HG03457 (cell line): ENCODE measurements around the gene NOM1.
"Not testable (repeated sequence)": the region's sequence is repeated elsewhere in the genome, so short reads cannot be mapped to it uniquely, and the experiment has no call there.

Experiments used
- ATAC-seq: cut with Tn5 transposase; IDR thresholded peaks from one replicate; pipeline ENCODE4 v1.9.1; 2021; ENCODE audit warnings: moderate number of reproducible peaks; ENCODE audit not compliant: unreplicated experiment

NOM1 gene, protein sequence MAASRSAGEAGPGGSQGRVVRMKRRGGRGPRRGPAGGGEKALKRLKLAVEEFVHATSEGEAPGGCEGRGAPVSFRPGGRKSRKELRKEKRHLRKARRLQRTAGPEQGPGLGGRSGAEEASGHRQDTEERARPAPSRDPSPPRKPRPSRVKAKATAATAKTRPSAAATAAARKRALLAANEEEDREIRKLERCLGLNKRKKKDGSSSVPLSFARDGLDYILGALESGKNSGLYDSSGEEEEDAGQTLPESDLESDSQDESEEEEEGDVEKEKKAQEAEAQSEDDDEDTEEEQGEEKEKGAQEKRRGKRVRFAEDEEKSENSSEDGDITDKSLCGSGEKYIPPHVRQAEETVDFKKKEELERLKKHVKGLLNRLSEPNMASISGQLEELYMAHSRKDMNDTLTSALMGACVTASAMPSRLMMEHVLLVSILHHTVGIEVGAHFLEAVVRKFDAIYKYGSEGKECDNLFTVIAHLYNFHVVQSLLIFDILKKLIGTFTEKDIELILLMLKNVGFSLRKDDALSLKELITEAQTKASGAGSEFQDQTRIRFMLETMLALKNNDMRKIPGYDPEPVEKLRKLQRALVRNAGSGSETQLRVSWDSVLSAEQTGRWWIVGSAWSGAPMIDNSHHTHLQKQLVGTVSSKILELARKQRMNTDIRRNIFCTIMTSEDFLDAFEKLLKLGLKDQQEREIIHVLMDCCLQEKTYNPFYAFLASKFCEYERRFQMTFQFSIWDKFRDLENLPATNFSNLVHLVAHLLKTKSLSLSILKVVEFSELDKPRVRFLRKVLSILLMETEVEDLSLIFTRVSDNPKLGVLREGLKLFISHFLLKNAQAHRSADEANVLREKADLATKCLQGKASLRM

GRCh38 chr7:156949541-156950380 is at the start of gene NOM1:
NOM1 (plus strand) TSS chr7:156949712; CDS start chr7:156949738, 26 bp downstream.
- ATAC-seq = peak; percentile 91

DNA sequence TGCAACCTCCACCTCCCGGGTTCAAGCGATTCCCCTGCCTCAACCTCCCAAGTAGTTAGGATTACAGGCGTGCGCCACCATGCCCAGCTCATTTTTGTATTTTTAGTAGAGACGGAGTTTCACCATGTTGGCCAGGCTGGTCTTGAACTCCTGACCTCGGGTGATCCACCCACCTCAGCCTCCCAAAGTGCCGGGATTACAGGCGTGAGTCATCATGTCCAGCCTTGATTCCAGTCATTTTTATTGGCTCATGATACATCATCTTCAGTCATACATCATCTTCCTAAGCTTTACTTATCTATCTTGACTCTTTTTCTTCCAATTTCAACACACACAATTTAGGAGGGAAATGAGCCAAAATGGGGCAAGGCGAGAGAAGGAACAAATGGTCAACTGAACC is 49.4 kb upstream of the NOM1 start:
- not testable (repeated sequence) for ATAC-seq

GRCh38 chr7:156903232-156903909 is 46.1 kb upstream of the NOM1 start:
- ATAC-seq = no peak

DNA sequence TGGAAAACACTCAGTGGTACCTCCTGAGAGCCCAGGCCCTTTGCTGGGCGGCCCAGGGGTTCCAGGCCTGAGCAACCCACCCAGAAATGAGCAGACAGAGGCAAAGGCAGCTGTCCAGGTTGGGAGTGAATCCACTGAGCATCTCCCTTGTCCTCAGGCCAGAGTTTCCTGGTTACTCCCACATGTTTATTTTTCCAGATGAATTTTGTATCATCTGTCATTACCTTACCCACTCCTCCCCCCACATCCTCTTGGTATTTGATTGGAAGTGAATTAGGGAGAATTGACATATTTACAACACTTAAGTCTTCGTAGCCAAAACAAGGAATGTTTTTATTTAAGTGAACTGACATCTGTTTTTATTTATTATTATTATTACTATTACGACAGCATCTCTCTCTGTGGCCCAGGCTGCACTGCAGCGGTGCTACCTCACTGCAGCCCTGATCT is 43.3 kb upstream of the NOM1 start:
- ATAC-seq = no peak

GRCh38 chr7:156907656-156908055 is 41.9 kb upstream of the NOM1 start:
- ATAC-seq = no peak

DNA sequence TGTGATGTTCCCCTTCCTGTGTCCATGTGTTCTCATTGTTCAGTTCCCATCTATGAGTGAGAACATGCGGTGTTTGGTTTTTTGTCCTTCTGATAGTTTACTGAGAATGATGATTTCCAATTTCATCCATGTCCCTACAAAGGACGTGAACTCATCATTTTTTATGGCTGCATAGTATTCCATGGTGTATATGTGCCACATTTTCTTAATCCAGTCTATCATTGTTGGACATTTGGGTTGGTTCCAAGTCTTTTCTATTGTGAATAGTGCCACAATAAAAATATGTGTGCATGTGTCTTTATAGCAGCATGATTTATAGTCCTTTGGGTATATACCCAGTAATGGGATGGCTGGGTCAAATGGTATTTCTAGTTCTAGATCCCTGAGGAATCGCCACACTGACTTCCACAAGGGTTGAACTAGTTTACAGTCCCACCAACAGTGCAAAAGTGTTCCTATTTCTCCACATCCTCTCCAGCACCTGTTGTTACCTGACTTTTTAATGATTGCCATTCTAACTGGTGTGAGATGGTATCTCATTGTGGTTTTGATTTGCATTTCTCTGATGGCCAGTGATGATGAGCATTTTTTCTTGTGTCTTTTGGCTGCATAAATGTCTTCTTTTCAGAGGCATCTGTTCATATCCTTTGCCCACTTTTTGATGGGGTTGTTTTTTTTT is 39.8 kb upstream of the NOM1 start:
- ATAC-seq = not testable (repeated sequence)

- peak; percentile 44 for ATAC-seq
Observed at GRCh38 chr7:156918635-156919034, 30.9 kb upstream of the NOM1 start.

DNA sequence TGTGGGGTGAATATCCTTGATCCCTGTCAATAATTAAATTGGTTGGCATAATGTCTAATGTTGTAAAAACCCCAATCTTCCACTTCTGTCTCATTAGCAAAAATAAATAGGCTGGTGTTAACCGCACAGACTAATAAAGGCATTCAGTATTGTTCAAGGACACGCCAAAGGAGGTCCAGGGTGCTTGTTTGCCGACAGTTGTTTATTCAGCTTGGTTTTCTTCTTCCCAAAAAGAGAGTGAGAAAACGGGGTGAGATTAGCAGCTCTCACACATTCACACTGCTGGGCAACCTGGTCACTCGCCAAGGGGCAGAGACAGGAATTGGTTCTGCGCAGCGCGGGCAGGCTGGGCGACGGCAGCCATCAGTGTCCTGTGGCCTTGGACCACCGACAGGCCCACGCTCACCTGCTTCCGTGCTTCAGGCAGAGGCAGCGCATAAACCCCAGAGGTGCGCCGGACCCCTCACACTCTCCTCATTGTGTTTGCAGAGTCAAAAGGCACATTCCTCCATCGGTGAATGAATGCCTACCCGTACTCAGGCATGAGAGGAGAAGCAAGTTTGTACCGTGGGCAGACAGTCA is 30.3 kb upstream of the NOM1 start:
- ATAC-seq = peak; percentile 27

DNA sequence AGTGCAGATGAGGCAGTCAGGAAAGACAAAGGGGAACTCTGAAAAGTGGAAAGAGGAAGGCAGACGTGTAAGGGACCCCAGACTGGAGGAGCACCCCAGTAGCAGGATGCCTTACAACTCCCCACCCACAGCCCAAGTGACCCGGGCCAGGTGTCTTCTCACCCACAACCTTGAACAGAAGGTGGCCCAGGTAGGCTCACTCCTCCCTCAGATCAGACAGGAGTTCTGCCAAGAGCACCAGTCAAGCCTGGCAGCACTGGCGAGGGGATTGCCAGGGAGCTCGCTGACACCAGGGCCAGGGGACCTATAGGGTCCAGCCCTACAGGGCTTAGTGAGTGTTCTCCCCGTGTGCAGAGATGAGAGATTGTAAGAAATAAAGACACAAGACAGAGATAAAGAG is 29.4 kb upstream of the NOM1 start:
- no peak for ATAC-seq

DNA sequence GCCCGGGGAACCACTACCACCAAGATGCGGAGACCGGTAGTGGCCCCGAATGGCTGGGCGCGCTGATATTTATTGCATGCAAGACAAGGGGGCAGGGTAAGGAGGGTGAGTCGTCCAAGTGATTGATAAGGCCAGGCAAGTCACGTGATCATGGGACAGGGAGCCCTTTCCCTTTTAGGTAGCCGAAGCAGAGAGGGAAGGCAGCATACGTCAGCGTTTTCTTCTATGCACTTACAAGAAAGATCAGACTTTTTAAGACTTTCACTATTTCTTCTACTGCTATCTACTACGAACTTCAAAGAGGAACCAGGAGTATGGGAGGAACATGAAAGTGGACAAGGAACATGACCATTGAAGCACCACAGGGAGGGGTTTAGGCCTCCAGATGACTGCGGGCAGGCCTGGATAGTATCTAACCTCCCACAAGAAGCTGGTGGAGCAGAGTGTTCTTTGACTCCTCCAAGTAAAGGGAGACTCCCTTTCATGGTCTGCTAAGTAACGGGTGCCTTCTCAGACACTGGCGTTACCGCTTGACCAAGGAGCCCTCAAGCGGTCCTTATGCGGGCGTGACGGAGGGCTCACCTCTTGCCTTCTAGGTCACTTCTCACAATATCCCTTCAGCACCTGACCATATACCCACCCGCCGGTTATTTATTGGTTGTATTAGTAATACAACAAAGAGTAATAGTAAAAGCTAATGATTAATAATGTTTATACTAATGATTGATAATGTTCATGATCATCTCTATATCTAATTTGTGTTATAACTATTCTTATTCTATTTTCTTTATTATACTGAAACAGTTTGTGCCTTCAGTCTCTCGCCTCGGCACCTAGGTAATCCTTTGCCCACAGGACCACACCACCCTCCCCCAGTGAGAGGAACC is 28.8 kb upstream of the NOM1 start:
- not testable (repeated sequence) for ATAC-seq

DNA sequence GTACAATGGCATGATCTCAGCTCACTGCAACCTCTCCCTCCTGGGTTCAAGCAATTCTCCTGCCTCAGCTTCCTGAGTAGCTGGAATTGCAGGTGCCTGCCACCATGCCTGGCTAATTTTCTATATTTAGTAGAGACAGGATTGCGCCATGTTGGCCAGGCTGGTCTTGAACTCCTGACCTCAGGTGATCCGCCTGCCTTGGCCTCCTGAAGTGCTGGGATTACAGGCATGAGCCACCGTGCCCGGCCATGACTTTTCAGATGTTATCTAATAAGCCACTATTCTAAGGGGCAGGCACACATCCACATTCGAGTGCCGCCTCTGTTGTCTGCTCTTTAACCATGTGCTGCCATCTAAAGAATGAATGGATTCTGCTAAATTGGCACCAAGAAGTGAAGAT is 27.2 kb upstream of the NOM1 start:
- not testable (repeated sequence) for ATAC-seq

- not testable (repeated sequence) for ATAC-seq
Observed at GRCh38 chr7:156925821-156926220, 23.7 kb upstream of the NOM1 start.

GRCh38 chr7:156927571-156928405 is 21.7 kb upstream of the NOM1 start:
- no peak for ATAC-seq

DNA sequence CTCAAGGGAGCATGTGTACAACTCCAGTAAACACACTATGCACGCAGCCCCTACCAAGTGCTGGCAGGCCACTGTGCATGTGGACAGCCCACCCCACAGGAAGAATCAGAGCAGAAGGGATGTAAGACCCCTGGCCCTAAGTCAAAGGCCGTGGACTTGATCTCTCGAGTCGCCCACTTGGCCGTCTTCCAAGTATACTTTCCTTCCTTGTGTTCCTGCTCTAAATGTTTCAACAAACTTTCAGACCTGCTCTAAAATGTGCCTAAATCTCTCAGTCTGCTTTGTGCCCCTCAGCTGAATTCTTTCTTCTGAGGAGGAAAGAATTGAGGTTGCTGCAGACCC is 21.1 kb upstream of the NOM1 start:
- ATAC-seq = no peak

DNA sequence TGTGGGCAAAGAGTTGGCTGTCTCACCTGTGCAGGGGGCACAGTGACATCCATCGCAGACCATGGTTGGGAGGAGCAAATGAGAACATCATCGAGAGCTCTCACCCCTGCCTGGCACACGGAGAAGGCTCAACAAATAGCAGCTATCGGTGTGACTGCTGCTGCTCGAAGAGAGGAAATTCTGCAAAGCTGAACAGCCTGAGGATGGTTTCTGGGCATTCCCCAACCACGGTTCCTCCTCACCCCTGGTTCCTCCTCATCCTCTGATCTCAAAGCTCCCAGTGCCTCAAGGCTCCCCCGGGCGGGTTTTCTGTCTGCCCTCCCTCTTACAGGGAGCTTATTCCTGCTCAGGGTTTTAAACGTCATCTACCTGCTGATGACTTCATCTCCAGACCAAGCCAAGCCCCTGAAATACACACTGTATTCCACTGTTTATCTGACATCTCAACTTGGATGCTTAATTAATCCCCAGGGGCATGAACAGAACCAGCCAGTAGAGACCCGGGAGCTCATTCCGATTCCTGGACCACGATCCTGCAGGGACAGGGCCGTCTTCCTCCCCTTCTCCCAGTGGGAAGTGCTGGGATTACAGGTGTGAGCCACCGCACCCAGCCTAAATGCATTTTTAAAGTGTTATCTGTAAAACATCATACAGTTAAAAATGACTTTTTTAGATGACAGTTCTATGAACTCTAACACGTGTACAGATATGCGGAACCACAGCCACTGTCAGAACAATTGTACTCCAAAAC is 19.5 kb upstream of the NOM1 start:
- ATAC-seq = no peak

DNA sequence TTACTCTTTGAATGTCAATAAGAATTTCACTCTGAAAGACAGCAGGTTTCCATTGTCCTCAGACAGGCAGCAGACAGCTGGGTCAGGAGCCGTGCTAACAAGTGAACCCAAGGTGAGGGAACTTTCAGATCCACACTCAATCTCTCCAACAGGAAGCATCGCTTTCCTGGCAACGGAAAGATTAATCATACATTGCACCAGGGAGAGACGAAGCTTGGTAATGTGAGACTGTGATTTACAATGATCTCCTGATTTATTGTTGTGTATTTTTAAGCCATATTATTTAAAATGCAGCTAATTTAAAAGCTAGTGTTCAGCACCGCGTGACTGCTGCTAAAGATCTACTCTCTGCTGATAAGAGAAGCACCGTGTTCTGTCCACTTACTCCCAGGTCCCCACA is 17.5 kb upstream of the NOM1 start:
- no peak for ATAC-seq

DNA sequence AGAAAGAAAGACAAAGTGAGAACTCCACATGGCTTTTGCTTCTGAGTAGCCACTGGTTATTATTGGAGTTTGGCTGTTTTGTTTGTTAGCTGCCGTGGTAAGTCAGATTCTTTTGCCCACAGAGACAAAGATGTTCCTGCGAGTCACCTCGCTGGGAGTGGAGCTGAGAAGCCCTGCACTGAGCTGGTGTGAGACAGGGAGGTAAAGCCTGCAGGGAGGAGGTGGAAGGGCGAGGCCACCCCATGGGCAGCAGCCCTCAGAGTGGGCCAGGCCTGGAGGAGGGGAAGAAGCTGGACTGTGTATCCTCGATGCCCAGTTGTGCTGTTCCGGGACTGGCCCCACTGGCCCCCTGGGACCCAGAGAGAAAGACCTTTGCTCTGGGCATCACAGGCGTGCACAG is 14.3 kb upstream of the NOM1 start:
- ATAC-seq = no peak
